WERI-Rb-1 (cell line): ENCODE results near the gene CHRND.

Source experiments
- DNase-seq: peaks from one replicate; pipeline ENCODE4 v3.0.0-alpha.2; 2020
- H3K27ac ChIP-seq: fragments of 250-450 bp; sonication (Bioruptor Pico); 2 replicates; pipeline ENCODE4 v1.5.1; 2020; ENCODE audit warnings: mild to moderate bottlenecking, moderate library complexity
- H3K27me3 ChIP-seq: fragments of 250-450 bp; sonication (Bioruptor Pico); 2 replicates; pipeline ENCODE4 v1.5.1; 2021; ENCODE audit warnings: mild to moderate bottlenecking, low read depth, moderate library complexity; ENCODE audit not compliant: insufficient read depth, severe bottlenecking
- H3K36me3 ChIP-seq: fragments of 250-450 bp; sonication (Bioruptor Pico); 2 replicates; pipeline ENCODE4 v1.5.1; 2020; ENCODE audit warnings: mild to moderate bottlenecking, moderate library complexity
- H3K4me3 ChIP-seq: 2 replicates; pipeline ENCODE4 v1.5.1; 2011; ENCODE audit warnings: low read depth, mild to moderate bottlenecking, control low read depth, low read length
- H3K9me3 ChIP-seq: fragments of 250-450 bp; sonication (Bioruptor Pico); 2 replicates; pipeline ENCODE4 v1.5.1; 2021; ENCODE audit warnings: mild to moderate bottlenecking, moderate library complexity; ENCODE audit not compliant: severe bottlenecking
- TF ChIP-seq, protein P1 (sequence below): IDR thresholded peaks from 2 replicates; pipeline ENCODE4 v1.5.1; 2011; ENCODE audit warnings: low read depth, mild to moderate bottlenecking, control low read depth, inconsistent platforms, low read length

Gene CHRND

DNA sequence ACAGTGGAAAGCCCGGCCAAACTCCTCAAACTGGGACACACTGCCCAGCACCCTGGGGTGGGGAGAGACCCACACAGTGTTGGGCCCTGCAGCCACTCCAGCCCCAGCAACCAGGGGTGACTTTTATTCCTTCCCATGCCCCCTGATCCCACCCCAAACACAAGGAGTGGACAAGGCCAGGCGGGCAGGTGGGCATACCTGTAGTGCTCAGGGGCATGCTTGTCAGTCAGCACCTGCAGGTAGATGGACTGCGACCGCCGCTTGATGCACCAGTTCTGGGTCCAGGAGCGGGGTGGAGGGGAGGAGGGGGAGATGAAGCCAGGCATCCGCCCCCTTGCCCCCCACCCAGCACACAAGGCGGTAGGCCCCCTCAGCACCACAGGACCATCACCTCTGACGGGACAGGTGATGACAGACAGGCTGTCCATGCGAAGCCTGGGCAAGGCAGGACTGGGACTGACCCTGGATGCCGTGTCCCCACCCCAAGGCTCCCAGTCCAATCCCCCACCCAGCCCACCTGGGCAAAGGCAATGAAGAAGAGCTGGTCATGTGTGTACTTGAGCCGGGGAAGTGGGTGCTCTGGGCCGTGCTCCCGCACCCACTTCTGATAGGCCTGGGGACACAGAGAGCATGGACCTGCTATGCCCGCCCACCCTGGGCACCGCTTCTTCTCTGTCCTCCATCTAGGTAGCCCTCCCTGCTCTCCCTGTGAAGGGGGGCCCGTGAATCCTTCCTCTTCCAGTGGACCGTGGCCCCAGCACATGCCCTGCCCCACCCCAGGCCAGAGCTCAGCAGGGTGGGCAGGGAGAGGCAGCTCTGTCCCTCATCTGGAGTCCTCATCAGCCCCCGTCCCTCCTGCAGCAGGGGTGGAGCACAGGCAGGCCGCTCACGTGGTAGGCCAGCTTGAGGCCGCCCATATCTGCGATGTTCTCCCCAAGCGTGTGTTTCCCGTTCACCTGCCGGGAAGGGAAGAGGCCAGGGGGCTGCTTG, 45.5 kb upstream of the CHRND start:
- Histone ChIP-seq H3K9me3 (no peaks in the 10 kb centered on the region), H3K4me3 (no peak overlapping the region), H3K27ac (no peak overlapping the region), H3K27me3 (peaks cover 14% of the 10 kb centered on the region), H3K36me3 (no peaks in the 10 kb centered on the region)
- DNase-seq, result no peak
- TF ChIP-seq, protein P1, sequence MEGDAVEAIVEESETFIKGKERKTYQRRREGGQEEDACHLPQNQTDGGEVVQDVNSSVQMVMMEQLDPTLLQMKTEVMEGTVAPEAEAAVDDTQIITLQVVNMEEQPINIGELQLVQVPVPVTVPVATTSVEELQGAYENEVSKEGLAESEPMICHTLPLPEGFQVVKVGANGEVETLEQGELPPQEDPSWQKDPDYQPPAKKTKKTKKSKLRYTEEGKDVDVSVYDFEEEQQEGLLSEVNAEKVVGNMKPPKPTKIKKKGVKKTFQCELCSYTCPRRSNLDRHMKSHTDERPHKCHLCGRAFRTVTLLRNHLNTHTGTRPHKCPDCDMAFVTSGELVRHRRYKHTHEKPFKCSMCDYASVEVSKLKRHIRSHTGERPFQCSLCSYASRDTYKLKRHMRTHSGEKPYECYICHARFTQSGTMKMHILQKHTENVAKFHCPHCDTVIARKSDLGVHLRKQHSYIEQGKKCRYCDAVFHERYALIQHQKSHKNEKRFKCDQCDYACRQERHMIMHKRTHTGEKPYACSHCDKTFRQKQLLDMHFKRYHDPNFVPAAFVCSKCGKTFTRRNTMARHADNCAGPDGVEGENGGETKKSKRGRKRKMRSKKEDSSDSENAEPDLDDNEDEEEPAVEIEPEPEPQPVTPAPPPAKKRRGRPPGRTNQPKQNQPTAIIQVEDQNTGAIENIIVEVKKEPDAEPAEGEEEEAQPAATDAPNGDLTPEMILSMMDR, result no peak

DNA sequence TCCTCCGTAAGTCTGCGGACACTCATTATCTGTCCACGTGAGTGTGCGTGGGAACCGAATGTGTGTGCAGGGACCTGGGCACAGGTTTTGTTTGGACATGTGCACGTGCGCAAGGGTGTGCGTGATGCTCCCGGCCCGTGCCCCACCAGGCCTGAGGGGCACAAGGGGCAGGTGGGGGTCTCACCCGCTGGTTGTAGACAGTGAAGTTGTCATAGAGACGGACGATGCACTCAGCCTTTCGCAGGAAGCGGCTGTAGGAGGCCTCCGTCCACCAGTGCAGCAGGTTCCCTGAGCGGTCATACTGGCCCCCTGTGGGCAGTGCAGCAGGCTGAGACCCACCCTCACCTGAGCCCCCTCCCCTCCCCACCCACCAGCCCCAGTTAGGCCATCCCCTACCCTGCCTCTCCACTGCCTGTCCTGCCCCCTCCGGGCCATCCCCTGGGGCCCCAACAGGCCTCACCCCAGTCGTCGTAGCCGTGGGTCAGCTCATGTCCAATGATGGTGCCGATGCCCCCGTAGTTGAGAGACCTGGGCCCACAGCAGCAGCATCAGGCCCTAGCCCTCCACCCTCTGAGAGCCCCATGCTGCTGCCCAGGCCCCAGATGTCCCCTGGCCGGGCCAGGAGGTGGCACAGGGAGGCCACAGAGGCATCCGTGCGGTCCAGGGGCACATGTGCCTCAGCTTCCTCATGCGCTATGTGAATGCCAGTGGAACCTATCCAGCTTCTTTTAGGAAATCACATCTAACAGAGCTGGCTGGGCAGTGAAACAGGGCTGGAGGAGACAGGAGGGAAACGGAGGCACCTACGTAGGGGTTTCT, 44.4 kb upstream of the CHRND start:
- Histone ChIP-seq H3K27me3 (peaks cover 24% of the 10 kb centered on the region), H3K36me3 (no peaks in the 10 kb centered on the region), H3K4me3 (no peak overlapping the region), H3K27ac (no peak overlapping the region), H3K9me3 (no peaks in the 10 kb centered on the region)
- no peak for DNase-seq
- TF ChIP-seq, protein P1, result no peak

DNA sequence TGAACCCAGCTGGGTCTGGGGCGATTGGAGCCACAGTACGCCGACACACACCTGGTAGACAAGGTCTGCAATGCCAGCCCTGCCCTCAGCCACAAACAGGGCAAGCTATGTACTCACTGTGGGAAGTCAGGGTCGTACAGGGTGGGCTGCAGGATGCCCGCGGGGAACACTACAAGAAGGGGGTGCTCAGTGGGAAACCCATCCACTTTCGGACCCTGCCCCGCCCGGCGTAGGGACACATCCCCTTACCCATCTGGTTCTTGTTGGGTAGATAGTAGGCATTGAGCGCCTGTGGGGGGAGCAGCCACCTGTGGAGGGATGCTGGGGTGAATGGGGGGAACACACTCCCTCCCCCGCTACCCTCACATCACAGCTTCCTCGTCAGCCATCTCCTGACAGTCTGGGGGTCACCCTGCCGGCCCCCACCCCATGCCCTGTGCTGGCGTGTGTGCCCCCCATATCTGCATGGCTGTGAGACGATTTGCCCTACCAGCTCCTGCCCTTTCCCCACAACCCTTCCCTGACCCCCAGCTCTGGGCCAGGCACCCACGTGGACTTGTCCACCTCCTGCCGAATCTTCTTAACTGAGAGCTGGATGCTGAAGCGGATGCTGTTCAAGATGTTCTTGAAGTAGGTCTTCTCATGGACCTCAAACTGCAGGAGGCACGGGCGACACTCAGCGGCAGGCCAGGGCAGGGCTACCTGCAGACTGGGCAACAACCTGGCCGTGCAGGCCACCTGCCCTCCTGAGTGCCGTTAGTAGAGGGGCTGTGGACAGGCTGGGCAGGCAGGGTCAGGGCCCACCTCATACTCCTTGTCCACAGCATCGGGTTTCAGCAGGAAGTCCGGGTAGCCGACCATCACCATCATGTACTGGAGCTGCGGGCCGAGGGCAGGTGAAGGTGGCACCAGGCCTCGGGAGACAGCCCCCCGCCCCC, 43.4 kb upstream of the CHRND start:
- H3K27me3 ChIP-seq, result peaks cover 32% of the 10 kb centered on the region
- TF ChIP-seq, protein P1, result no peak

DNA sequence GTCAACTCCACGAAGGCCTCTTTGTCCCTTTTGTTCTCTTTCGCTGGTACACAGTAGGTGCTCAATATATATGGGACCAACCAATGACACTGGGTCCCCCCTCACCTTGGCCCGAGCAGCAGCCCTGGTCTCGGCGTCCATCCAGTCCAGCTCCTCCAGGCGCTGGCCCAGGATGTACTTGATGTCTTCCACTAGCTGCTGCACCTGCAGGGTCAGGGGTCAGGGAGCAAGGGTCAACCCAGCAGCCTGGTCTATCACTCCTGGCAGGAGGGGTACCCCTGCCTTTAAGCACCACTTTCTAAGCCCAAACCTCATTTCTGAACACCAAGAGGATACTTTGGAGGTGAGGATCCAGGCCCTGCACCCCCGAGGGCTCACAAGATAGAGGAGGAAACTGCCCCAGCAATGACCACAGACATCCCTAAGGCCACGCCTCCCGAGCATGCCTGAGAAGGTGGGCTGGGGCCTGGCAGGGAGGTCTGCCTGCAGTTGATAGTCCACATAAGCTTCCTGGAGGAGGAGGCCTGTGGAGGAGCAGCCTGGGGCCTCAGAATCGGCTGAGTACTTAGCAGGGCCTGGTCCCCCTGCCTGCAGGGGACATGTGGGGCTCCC, 42.5 kb upstream of the CHRND start:
- peaks cover 39% of the 10 kb centered on the region for H3K27me3 ChIP-seq
- DNase-seq, result no peak
- H3K27ac ChIP-seq, result no peak overlapping the region
- TF ChIP-seq, protein P1, result no peak
- no peak overlapping the region for H3K4me3 ChIP-seq
- H3K36me3 ChIP-seq, result no peaks in the 10 kb centered on the region
- no peaks in the 10 kb centered on the region for H3K9me3 ChIP-seq

More for the DNA sequence above, 43.4 kb upstream of the CHRND start:
- H3K9me3 ChIP-seq, result no peaks in the 10 kb centered on the region
- no peak overlapping the region for H3K27ac ChIP-seq
- no peaks in the 10 kb centered on the region for H3K36me3 ChIP-seq
- H3K4me3 ChIP-seq, result no peak overlapping the region
- DNase-seq, result no peak
